Mammary epithelial cell (primary cell): ENCODE data around the gene CXorf49.
"Not testable (repeated sequence)": the region's sequence is repeated elsewhere in the genome, so short reads cannot be mapped to it uniquely, and the experiment has no call there.

ENCODE experiments used
- CTCF ChIP-seq, 2 donors: IDR thresholded peaks in 1 of 2; conservative IDR thresholded peaks in 1 of 2; 2 replicates each; pipeline ENCODE4 v1.5.1; 2011 to 2012; ENCODE audit warnings: inconsistent platforms in 2 of 2, low read length in 2 of 2, mild to moderate bottlenecking in 2 of 2, control low read depth in 1 of 2, low read depth in 1 of 2; ENCODE audit not compliant: insufficient read depth in 1 of 2; ENCODE audit errors: extremely low read depth in 1 of 2
- EZH2 ChIP-seq: IDR thresholded peaks from 2 replicates; pipeline ENCODE4 v1.6.1; 2012; ENCODE audit warnings: low read length, inconsistent platforms, borderline replicate concordance

DNA sequence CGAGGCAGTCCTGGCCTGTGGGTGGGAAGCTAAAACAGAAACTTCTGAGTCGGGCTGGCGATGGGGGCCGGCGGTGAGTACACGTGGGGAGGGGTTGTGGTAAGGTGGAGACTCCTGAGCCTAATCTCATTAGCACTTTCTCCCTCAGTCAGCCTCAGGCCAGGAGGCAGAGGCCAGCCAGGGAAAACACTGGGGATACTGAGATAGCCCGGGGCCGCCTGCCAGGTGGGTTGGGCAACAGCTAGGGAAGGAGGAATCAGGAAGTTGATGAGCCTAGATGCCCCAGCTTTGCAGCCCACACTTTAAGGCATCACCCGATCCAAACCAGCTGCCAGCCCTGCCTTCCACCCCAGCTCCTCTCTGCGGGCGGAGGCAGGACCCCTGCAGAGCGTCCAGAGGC, 1.8 kb downstream of the CXorf49 start:
- TF ChIP-seq CTCF (conservative IDR thresholded peaks at IDR 0.05 in 1 of 2, IDR thresholded peaks at IDR 0.05 in 1 of 2; ENCODE audit: extremely low read depth in 1 of 2, insufficient read depth in 1 of 2, low read depth in 1 of 2, low read length in 2 of 2); EZH2: not testable (repeated sequence)
